GM12891 (cell line): Measurements from ENCODE around the gene TIMD4.

ENCODE experiments used
- PAX5 ChIP-seq: IDR thresholded peaks from 2 replicates; pipeline ENCODE4 v1.6.1; 2011; ENCODE audit warnings: low read length, moderate library complexity, mild to moderate bottlenecking; ENCODE audit not compliant: insufficient read depth, severe bottlenecking
- POLR2A ChIP-seq: IDR thresholded peaks from 2 replicates; pipeline ENCODE4 v1.6.1; 2011; ENCODE audit warnings: low read depth, low read length, control low read depth
- POLR2AphosphoS5 ChIP-seq: IDR thresholded peaks from 2 replicates; pipeline ENCODE4 v1.6.1; 2011; ENCODE audit warnings: low read depth, low read length, control low read depth
- POU2F2 ChIP-seq: IDR thresholded peaks from 2 replicates; pipeline ENCODE4 v1.6.1; 2011; ENCODE audit warnings: low read depth, mild to moderate bottlenecking, control low read depth, low read length, moderate library complexity
- TAF1 ChIP-seq: IDR thresholded peaks from 2 replicates; pipeline ENCODE4 v1.6.1; 2011; ENCODE audit warnings: low read depth, low read length, control low read depth

DNA sequence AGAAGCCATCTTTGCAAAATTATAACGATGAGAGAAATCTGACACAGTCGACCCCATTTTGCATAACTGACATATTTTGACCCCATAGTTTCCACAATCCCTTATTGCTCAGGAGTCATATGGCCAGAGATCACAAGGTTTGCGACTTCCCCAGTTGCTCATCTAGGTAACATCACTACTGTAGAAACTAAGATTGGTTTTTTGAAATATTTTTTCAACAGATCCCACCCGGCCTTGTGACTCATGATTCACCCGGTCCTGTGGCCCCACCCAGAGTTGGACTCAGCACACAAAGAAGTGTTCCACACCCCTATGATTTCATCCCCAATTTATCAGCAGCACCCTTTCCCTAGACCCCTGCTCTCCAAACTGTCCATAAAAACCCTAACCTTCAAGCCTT lies 50.2 kb downstream of the TIMD4 start:
- TF ChIP-seq POLR2AphosphoS5 (no peak), TAF1 (no peak), POLR2A (no peak), POU2F2 (no peak), PAX5 (no peak)
